NCI-H2107 treated with DMSO at 0.1 percent for 48 hours (cell line): Measurements from ENCODE around the gene CNTN5.

Experiments used
- DNase-seq: peaks from one replicate; lab custom pipeline; 2025; ENCODE audit not compliant: unreplicated experiment; lab: John Stamatoyannopoulos, UW

The CNTN5 gene

DNA sequence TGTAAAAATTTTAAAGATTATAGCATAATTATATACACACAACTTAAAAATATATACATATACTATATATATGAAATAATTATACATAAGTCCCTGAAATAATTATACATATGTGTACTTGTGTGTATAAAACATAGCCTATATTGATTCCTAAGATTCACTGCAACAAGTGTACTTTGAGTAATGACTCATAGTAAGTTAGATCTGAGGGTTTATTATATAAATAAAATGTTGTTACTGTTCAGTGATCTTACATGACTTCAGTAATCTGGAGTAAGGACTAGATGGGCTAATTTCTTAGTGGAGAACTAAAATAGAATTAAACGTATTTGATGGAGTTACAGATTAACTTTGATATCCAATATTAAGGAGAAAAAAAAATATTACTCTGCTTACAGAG lies 350.5 kb downstream of the CNTN5 start:
- DNase-seq, result no peak

- DNase-seq, result no peak
Observed at GRCh38 chr11:99376463-99376862, 355.7 kb downstream of the CNTN5 start.

DNA sequence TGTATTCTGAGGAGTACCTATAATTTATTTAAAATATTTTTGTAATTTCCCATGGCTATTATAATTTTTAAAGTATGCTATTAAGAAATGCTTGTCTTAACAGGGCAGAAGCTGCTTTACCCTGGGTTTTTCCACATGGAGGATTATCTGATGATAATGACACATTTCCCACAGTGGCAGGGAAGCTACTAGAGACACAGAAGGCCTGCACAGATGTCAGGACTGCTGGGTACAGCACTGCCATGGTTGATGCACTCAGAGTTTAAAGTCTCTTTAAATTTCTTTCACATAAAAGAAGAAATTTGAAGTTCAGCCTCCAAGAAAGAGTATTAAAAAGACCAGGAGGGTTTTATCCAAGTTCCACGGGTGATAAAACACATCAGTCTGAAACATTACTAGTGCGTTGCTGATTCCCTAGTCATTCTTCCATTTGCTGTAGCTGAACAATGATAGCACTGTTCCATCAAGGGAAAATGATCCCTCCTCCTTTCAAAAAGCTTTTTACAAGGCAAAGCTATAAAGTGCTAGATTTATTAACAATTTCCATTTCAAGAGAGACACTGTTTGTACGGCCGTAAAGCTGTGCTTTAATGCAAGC lies 363.0 kb downstream of the CNTN5 start:
- DNase-seq, result no peak

DNA sequence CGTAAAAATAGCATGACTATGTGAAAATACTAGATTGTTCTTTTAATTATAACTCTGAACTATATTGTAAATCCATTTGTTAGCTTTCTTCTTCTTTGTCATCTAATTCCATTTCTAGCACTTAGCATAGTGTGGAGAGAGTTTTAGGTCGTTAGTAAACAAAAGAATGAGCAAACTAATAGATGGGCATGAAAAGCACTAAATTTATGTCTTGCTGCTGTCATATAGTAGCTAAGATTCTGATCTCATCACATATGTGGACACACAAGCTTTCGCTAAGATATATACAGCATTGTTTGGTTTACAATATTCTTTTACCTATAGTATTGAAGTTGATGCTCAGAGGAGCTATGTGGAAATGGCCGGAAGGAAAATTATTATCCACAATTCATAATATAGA lies 370.5 kb downstream of the CNTN5 start:
- DNase-seq, result no peak

DNA sequence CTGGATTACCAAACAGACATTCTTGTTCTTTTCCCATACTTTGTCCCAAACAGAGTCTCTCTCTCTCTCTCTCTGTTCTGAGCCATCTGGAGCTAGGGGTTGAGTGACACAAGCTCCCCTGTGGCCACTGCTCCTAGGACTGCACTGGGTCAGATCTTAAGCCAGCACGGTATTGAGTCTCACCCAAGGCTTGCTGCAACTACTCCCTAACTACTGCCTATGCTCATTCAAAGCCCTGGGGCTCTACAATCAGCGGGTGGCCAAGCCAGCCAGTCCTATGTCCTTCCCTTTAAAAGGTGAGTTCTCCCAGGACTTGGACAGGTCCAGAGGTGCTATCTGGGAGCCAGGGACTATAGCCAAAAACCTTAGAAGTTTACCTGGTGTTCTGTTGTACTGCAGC lies 385.6 kb downstream of the CNTN5 start:
- DNase-seq, result no peak

GRCh38 chr11:99410636-99411035 lies 389.9 kb downstream of the CNTN5 start:
- no peak for DNase-seq

GRCh38 chr11:99418927-99419720 lies 398.4 kb downstream of the CNTN5 start:
- DNase-seq, result no peak

DNA sequence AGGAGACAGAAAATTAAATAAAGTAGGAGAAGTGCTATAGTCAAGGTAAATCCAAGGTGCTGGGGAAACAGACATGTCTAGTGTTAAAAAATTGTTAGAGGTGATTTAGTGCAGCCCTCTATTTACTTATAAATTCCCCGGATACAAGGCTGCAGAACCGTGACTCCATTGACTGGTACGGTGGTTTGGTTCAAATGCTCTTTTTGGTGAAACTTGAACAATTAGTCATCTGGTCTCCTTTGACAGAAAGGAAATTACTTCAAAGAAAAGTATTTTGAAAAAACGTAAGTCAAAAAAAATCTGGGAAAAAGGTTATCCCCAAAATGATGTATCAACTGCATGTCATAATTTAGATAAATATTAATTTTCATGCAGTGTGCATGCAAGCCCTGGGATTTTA lies 399.2 kb downstream of the CNTN5 start:
- DNase-seq, result no peak

- DNase-seq, result no peak
Observed at GRCh38 chr11:99422581-99423427, 402.1 kb downstream of the CNTN5 start.

DNA sequence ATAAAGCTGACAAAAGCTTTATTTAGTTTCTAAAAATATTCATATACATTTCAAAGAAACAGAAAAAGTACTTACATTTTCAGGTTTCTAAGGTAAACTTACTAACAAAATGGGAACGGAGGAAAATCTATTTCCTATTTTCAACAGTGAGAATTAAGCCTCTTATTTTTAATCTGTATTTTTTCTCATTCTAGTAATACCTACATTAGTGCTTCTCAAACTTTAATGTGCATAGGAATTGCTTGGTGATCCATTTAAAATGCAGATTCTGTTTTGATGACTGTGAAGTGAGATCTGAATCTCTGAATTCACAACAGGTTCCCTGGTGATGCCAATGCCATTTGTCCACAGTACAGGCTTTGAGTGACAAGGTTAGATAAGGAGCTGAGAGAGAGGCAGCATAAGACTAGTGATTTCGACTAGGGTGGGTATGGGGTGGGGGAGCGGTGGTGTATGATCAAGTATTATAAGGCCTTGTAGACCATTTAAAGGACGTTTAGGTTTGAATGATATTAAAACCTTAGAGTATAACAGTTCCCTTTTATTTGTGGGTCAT lies 402.8 kb downstream of the CNTN5 start:
- DNase-seq, result no peak

- DNase-seq, result no peak
Observed at GRCh38 chr11:99424313-99425084, 403.8 kb downstream of the CNTN5 start.

DNA sequence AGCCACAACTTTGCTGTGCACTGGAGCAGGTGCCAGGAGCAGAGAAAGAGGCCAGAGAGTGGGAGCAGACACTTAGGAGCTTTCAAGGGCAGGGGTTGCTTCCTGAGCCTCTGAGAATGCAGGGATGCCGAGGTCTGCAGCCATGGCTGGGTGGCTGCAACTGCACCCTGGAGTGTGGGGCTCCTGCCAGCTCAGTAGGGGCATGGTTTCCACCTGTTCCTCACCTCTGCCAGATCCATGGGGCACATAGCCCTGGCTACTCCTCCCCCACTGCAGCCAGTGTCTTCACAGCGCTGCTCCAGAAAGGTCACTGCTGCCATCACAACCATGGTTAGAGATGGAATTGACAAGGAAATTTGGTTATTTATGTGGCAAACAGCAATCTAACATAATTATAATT lies 404.8 kb downstream of the CNTN5 start:
- DNase-seq, result no peak

DNA sequence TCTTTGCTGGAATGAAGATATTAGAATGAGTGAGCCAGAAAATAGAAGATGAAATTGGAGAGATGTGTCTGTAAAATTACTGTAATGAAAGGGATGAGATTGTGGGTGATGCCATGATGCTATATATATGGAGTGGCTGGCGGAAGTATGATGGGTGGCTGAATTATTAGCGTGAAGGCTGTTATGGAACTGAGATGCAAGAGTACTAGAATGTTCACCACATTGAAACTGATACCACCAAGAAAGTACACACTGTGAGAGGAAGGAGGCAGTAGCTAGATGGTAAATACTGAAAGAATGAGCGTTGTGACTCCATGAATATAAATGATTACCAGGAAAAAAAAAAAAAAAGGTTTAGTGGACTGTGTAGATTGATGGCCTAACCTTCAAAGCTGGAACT lies 411.9 kb downstream of the CNTN5 start:
- no peak for DNase-seq

DNA sequence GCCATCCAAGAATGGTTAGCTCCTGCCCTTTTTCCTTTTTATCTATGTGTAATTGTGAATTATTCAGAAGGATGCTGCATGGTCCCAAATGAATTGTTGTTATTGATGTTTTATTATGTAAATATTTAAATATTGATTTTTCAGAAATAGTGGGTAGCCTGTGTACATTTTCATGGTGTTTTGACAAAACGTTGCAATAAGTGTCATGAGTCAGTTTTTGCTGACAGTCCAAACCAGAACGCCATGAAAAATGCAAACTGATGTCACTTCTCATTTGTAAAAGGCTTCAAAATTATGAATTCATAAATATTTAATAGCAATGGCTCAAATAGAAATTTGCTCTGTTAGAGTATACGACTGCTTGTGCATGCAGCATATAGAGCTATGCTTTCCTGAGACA lies 422.5 kb downstream of the CNTN5 start:
- DNase-seq, result no peak

GRCh38 chr11:99446400-99446799 lies 425.7 kb downstream of the CNTN5 start:
- no peak for DNase-seq

- DNase-seq, result no peak
Observed at GRCh38 chr11:99449345-99449744, 428.6 kb downstream of the CNTN5 start.

GRCh38 chr11:99452075-99452474 lies 431.3 kb downstream of the CNTN5 start:
- no peak for DNase-seq

DNA sequence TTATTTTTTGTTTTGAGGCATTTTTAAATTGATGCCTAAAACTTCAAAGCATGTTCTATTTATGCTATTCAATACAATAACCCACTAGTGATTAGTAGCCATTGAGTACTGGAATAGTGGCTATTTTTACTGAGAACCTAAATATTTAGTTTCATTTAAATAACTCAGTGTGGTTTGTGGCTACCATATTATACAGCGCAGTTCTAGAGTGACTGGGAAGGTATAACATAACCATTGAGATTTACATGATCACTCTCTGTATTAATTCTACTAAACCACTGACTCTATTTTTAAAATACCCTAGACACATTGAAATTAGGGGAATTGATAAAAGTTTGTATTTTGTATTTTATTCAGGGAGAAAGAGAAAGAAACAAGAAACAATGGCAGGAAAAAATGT lies 441.2 kb downstream of the CNTN5 start:
- no peak for DNase-seq

DNA sequence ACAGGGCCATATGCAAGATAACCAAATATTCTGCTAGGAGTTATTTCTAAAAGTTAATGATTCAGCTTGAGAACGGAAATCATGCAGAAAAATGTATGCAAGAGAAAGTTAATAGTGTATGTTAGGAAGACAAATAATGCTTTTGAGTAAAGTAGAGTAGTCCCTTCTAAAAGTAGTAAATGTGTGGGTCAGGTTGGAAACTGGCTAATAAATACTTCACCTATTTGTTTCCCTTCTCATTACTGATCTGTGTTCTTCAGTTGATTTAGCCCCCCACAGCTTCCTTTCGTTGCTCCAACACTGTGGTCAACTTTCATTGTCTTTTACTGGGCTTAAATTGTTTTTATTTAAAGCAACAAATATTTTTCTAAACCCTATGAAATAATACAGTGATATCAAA lies 444.2 kb downstream of the CNTN5 start:
- no peak for DNase-seq

- no peak for DNase-seq
Observed at GRCh38 chr11:99489581-99489980, 468.8 kb downstream of the CNTN5 start.

DNA sequence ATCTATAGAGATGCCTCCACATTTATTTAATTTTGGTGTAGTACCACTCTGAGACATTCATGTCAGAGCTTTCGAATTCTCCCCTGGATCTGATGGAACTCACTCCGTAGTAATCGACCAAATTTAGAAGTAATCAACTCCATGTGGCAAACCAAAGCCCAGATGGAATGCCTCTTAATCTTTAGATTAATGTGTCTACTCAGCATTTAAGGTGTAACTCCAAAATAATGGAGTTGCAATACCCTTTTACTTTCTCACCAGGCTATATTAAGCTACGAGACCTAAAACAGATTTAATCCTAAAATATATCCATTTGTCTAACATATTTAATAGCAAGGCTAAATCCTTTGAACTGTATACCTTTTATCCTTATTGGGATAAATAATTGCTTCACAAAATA lies 473.3 kb downstream of the CNTN5 start:
- no peak for DNase-seq
